Raji (cell line): ENCODE results near the gene EXOC6B.

Experiments
- POLR2A ChIP-seq: IDR thresholded peaks from 2 replicates; pipeline ENCODE4 v1.6.1; 2011; ENCODE audit warnings: low read depth, low read length, control low read depth; ENCODE audit not compliant: insufficient read depth

Gene EXOC6B

DNA sequence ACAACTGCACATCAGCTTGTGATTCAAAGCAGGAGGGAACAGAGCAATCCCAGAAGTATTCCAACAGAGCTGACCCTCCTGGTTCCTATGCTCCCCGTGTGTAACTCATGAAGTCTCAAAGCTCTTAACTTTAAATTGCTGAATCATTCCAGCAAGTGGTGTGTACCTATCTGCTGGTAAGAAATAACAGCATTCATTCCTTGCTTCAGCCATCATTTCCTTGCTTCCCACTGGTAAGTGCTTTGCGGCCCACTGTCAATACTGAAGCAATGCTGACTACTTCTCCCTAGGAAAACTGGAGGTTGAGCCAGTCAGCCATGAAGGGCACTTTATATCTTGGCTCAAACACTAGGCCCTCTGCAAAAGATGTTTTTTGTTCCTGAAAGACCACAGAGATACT, 222.4 kb downstream of the EXOC6B start:
- no peak for TF ChIP-seq POLR2A

DNA sequence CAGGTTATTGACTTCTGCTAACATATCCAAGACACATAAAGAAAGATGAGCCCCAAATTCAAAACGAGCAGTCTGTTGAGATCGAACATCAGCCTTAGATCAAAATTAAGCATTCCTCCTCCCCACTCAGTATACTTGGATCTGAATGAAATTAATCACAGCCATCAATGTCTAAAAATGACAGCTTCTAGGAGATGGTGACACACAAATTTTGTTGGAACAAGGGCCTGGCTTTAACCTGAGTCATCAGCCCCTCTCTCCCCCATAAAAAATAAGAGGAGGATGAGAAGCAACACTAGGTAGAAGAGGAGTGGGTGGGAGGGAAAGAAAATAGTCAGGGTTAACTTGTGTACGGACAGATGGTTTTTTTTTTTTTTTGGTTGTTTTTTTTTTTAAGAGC, 223.1 kb downstream of the EXOC6B start:
- no peak for TF ChIP-seq POLR2A

DNA sequence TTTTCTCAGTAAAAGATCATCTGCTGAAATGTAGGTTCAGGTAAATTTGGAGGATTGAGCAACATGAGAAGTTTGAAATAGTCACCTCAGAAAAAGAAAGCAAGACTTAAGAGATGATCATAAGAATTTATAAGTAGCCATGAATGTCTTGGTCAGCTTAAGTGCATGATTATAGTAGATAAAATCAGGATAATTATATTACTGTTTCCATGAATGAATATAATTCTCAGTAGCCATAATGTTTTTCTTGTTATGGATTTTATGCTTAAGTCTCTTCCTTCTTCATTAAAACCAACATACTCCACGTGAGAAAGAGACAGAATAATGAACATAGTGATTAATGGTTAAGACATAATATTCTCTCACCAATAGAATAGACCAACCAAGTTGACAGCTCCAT, 223.7 kb downstream of the EXOC6B start:
- no peak for TF ChIP-seq POLR2A

DNA sequence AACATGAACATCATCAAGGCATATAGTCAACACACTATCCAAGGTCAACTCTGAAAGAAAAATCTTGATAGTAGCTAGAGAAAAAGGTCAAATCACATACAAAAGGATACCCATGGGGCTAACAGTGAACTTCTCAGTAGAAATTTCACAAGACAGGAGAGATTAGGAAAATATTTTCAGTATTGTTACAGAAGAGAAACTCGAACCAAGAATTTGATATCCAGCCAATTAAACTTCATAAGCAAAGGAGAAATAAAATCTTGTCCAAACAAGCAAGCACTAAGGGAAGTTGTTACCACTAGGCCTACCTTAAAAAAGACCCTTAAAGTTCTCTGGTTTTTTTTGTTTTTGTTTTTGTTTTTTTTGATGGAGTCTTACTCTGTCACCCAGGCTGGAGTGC, 242.5 kb downstream of the EXOC6B start:
- no peak for TF ChIP-seq POLR2A

DNA sequence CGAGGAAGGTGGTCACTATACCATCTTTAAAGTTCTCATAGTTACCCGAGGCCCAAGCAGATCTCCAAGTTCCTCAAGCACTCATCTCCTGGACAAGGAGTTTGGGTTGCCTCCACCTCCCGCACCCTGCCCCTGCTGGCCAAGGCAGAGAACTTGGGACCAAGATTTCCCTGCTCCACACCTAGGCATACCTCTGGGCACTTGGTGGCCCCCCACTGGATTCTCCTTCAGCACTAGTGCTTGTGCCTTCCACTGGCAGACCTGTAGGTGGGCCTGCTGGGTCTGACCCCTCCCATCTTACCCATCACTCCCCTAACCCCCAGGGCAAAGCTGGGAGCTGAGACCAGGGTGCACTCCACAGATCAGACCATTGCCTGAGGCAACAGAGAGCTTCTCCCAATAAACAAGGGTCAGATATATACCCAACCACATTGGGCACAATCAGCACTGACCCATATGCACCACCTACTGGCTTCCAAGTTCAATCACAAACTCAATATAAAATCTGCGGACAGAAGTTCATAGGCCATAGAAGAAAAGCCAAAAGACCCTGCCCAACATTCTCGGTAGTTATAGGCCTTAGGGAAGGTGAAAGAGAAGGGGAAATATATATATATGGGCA, 244.2 kb downstream of the EXOC6B start:
- TF ChIP-seq POLR2A, result no peak

DNA sequence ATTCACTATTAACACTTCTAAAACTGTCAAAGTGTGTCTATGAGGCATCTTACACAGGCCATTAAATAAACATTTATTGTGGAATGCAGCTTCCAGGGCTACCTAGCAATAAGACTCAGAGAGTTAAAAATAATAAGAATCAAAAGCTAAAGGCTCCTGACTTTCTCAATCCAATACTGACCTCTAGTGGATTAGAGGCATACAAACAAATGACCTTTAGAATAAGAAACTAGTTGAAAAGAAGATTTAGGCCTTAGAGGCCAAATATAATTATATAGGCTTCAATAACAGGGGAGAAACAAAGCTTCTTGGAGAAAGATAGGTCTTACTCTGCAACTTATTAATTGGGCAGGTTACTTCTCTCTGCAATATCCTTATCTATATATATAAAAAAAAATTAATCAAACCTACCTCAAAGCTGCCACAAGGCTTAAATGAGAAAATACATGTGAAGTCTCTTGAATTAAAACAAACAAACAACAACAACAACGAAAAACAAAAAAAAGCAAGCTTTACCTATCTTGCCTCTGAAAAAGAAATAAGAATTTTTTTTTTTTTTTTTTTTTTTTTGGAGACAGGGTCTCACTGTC, 246.1 kb downstream of the EXOC6B start:
- no peak for TF ChIP-seq POLR2A

DNA sequence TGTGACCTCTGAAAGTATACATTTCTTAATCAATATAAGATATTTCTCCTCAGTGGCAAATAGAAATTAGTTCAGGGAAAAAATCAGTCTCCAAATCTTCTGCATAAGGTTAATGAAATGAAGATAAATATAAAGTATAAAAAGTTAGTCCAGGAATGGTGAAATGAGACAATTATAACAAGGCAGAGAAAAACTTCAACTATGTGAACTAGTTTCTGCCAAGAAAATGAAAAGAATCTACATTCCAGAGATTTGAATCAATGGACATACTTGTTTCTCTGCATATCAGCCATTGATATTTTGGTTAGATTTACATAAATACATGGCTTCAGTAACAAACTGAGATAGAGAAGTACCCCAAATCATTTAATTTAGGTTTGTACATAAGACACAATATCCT, 249.0 kb downstream of the EXOC6B start:
- no peak for TF ChIP-seq POLR2A

DNA sequence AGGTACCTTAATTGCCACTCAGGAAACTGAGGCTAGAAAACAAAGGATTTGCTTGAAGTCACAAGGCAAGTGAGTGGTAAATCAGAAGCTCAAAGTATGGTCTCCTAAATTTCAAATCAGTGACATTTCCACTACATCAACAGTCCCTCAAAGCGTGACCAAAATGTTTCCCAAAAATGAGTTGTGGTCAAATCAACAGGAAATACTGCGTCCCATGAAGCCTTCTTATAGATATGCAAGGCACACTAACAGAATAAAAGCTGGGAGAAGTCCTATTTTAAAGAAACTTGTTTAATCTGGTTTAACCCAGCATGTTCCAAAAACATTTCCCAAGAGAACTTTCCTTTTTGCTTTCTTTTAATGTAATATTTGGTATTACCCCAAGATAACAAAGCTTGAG, 249.4 kb downstream of the EXOC6B start:
- TF ChIP-seq POLR2A, result no peak

DNA sequence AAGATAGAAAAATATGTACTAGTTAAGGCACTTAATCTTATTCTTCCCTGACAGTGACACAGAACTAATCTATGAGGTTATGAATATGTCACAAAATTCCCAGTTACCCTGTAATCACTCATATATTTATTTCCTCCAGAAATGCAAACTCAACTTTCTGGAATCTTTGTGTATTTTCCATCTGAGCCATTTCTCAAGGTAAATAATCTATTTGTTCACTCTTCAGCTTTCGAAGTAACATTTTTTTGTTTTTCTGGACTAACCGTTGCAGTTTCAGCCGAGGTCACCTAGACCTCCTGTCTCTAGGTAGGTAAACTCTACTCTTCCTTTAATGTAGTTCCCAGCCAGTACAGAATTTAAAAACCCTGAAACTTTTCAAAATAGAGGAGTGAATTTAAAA, 250.9 kb downstream of the EXOC6B start:
- no peak for TF ChIP-seq POLR2A

DNA sequence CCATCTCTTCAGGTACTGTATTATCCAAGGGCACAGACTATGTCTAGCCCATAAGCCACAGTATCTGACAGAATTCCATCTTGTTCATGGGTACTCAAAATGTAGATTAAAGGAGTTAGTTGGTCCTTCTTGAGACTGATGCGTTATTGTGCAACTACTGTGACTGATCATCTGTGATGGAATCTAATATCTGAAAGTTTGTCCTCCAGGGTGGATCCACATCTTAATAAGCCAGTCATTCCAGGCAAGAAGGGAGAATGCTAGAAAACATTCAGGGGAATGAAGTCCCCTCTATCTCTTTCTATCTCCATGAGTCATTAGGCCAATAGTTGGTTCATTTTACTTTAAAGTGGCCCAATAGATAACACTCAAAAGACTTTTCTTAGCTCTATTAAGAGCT, 252.6 kb downstream of the EXOC6B start:
- no peak for TF ChIP-seq POLR2A

DNA sequence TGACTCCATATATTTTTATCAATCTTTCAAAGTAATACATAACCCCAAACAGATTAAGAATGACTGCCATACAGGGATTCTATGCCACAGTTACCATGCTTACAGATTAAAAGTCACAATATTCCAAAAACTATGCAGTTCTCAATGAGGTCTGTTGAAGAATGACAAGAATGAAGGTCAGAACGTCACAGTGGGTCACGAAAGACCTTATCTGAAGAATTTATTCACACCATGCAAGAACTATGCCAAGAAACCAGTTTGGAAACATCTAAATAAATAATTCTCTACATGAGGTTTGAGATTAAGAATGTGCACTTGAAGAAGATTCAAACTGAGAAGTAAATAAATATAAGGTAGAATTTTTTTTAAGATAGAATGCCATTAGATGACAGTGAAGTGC, 253.3 kb downstream of the EXOC6B start:
- TF ChIP-seq POLR2A, result no peak

DNA sequence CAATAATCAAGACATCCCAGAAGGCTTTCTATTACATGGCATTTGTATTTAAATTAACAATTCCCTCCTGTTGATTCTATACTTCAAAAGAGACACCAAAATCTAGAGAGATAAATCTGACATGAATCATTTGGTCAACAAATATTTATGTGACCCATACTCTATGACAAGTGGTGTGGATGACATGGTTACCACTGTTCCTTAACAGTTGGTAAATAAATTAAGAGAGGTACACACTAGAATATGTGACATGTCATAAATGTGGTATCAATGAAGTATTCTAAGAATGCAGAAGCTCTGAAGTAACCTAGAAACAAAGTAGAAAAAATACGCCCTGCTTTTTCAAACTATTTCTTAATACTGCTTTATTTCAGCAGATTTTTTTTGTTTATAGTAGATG, 255.4 kb downstream of the EXOC6B start:
- TF ChIP-seq POLR2A, result no peak

DNA sequence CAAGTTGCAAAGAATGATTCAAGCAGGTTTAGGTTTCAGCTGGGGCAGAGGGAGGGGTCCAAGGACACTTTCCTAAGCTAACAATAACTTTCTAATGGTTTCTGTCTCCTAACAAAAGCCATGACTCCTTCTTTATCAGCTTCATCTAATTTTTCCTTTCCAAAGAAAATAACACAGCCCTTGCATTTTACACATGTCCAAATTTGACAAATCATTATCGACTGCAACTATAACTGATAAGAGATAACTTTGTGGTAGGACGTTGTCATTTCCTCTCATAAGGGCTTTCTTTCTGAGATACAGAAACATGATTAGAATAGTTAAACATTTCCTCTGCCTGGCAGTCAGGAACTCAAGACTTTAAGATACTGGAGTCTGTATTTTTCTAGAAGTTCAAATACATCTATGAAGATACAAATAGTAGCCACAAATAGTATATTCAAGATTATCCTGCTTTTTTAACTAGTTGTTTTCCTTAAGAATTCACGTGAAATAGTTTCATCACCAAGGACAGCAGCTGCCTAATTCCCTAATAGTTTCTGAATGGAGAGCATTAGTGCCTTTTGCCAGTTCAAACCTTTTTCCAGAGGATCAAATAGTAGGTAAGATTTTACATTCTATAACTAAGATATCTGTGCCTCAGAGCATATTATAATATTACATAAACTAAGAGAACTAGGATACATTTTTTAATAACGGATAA, 263.2 kb downstream of the EXOC6B start:
- TF ChIP-seq POLR2A, result no peak

DNA sequence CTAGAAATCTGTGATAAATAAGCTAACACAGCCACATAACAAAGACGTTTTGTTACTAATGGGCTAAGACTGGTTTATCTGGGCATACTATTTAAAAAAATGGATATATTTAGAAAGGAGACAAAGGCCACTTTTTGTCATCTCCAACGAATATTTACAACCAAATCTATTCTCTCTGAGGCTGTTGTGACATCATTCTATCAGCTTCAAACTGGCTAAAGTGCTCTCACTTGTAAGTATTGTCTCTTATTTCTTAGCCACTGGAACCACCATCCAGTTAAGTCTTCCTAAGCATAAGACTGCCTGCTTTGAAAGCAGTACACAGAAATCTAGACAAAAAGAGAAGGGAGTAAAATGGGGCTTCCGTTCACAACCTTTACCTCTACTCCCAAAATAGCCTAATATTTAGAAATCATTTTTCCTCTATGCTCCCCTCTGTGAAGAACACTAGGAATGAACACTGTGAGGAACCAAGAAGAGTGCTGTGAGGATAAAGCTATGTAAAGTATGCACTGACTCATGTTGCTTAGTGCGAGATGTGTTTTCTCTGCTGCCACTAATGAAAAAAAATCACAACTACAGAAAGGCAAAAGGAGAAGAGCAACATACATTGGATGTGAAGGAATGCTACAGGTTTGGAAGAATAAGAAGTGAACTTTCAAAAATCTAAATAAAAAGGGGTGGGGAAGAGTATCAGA, 264.1 kb downstream of the EXOC6B start:
- no peak for TF ChIP-seq POLR2A

DNA sequence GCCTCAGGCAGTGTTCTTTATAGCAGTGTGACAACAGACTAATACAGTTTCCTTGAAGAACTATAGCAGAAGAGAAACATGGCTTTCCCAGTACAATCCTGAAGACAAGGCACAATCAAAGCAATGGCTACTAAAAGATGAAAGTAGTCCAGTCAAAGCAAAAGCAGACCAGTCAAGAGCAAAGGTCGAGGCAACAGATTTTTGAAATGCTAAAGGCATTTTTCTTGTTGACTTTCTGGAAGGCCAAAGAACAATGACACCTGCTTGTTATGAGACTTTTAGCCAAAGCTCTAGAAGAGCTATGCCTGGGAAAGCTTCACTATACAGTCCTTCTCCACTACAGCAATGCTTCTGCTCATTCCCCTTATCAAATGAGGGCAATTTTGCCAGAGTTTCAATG, 269.9 kb downstream of the EXOC6B start:
- no peak for TF ChIP-seq POLR2A

DNA sequence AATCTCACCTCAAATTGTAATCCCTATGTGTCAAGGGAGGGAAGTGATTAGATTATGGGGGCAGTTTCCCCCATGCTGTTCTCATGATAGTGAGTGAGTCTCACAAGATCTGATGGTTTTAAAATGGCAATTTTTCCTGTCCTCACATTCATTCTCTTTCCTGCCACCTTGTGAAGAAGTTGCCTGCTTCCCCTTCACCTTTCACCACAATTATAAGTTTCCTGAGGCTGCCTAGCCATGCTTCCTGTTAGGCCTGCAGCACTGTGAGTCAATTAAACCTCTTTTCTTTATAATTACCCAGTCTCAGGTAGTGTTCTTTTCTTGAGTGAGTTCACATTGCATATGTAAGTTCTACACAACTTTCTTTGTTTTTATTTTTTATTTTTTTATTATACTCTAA, 271.5 kb downstream of the EXOC6B start:
- no peak for TF ChIP-seq POLR2A
